ENCODE results near the gene AKIRIN2. TPM values are rescaled to one million over a fixed set of nuclear protein-coding genes. Genes with fewer than 3 reads are reported as not detected.

AKIRIN2 gene
- total and polyA plus RNA-seq, 9 of the 15 experiments (the other 6 are each of a cell fraction or from before 2014, with no cell fraction given): 5.8 to 63.9 (median 28.1) TPM

DNA sequence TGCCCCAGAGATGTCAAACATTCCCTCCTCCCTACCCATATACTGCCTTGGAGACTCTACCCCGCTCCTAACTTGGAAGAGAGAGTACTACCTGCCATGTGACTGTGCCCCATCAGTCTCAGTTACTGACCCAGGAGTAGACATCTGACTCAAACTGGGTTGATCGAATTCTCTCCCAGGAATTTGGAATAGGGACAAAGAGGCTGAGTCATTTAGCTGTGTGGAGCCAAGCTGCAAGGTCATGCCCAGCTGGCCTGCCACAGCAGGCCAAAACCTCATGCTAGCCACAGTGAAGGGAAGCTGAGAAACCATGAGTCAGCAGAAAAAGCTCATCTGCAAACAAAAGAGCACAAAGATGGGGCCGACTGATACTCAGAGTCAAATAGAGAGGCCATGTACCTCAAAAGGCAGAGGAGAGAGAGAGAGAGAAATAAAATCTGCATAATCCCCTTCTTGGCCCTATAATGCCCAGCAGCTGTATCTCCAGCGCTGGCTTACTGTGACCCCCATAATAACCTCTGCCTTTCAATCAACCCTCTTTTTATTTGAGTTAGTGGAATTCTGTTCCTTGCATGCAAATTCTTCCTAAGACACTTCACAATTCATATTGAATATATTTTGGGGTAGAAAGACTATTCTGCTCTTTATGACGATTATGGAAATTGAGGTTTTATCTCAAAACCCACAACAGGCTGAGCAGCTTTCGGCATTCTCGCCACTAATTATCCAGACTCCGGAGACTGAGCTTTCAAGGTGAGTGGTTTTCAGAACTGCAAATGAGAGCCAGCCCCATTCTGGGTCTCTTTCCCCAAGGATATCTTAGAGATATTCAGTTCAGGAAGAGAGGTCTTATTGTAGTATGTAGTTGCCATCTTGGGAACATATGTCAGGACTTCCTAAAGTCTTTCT, 21.4 kb upstream of the AKIRIN2 start (continued):
- TF ChIP-seq NEUROD1 (IDR thresholded peaks at IDR 0.05; ENCODE audit: borderline replicate concordance, low read depth, low read length, partially characterized antibody) (peak; percentile 78), XRCC3 (IDR thresholded peaks at IDR 0.05) (no peak), SRSF1 (IDR thresholded peaks at IDR 0.05; ENCODE audit: low read depth, low read length) (no peak), MTA2 (IDR thresholded peaks at IDR 0.05; ENCODE audit: low read depth) (peak; percentile 61; the same call in 1 of the 2 replicates), ZNF41 (CRISPR knock-in tag; conservative IDR thresholded peaks at IDR 0.05) (peak; percentile 60; the same call in 1 of the 2 replicates), NCOA6 (IDR thresholded peaks at IDR 0.05) (no peak), SNIP1 (IDR thresholded peaks at IDR 0.05; ENCODE audit: low read depth) (no peak), ZNF644 (tag; IDR thresholded peaks at IDR 0.05; ENCODE audit: low read depth) (peak; percentile 67; the same call in 1 of the 2 replicates), TAF15 (IDR thresholded peaks at IDR 0.05; ENCODE audit: low read depth, low read length) (no peak), MYBL2 (IDR thresholded peaks at IDR 0.05; ENCODE audit: low read depth) (no peak), MYBL2 (CRISPR knock-in tag; IDR thresholded peaks at IDR 0.05; ENCODE audit: borderline replicate concordance) (no peak), KLF6 (CRISPR knock-in tag; IDR thresholded peaks at IDR 0.05; ENCODE audit: borderline replicate concordance) (peak; percentile 27; the same call in 1 of the 2 replicates), FUS (optimal IDR thresholded peaks at IDR 0.05; ENCODE audit: low read depth, low read length) (no peak), TRIM28 (IDR thresholded peaks at IDR 0.05) (peak; percentile 44; the same call in 1 of the 2 replicates), MYNN (IDR thresholded peaks at IDR 0.05) (peak; percentile 87), MYNN (CRISPR knock-in tag; IDR thresholded peaks at IDR 0.05) (no peak), ZNF175 (CRISPR knock-in tag; IDR thresholded peaks at IDR 0.05; ENCODE audit: low read depth) (0 out of 2 replicates have a peak, but pooled peaks have one; percentile 18), HCFC1 (IDR thresholded peaks at IDR 0.05; ENCODE audit: low read depth, low read length) (no peak), ZNF699 (CRISPR knock-in tag; IDR thresholded peaks at IDR 0.05; ENCODE audit: insufficient replicate concordance) (no peak), SUPT5H (IDR thresholded peaks at IDR 0.05) (no peak), SMARCE1 (IDR thresholded peaks at IDR 0.05) (peak; percentile 90)
- TF ChIP-seq, protein P1, sequence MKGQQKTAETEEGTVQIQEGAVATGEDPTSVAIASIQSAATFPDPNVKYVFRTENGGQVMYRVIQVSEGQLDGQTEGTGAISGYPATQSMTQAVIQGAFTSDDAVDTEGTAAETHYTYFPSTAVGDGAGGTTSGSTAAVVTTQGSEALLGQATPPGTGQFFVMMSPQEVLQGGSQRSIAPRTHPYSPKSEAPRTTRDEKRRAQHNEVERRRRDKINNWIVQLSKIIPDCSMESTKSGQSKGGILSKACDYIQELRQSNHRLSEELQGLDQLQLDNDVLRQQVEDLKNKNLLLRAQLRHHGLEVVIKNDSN (CRISPR knock-in tag; IDR thresholded peaks at IDR 0.05): no peak
- TF ChIP-seq, protein P2, sequence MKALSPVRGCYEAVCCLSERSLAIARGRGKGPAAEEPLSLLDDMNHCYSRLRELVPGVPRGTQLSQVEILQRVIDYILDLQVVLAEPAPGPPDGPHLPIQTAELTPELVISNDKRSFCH (CRISPR knock-in tag; IDR thresholded peaks at IDR 0.05): no peak
- TF ChIP-seq, protein P2 (tag; IDR thresholded peaks at IDR 0.05): peak; percentile 38; the same call in 1 of the 2 replicates
- TF ChIP-seq, protein P3, sequence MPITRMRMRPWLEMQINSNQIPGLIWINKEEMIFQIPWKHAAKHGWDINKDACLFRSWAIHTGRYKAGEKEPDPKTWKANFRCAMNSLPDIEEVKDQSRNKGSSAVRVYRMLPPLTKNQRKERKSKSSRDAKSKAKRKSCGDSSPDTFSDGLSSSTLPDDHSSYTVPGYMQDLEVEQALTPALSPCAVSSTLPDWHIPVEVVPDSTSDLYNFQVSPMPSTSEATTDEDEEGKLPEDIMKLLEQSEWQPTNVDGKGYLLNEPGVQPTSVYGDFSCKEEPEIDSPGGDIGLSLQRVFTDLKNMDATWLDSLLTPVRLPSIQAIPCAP (CRISPR knock-in tag; IDR thresholded peaks at IDR 0.05; ENCODE audit: borderline replicate concordance): no peak
- TF ChIP-seq, protein P4, sequence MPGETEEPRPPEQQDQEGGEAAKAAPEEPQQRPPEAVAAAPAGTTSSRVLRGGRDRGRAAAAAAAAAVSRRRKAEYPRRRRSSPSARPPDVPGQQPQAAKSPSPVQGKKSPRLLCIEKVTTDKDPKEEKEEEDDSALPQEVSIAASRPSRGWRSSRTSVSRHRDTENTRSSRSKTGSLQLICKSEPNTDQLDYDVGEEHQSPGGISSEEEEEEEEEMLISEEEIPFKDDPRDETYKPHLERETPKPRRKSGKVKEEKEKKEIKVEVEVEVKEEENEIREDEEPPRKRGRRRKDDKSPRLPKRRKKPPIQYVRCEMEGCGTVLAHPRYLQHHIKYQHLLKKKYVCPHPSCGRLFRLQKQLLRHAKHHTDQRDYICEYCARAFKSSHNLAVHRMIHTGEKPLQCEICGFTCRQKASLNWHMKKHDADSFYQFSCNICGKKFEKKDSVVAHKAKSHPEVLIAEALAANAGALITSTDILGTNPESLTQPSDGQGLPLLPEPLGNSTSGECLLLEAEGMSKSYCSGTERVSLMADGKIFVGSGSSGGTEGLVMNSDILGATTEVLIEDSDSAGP (CRISPR knock-in tag; IDR thresholded peaks at IDR 0.05): no peak
